HG03575 (cell line): Measurements from ENCODE around the gene ACE2.

Experiments
- ATAC-seq: cut with Tn5 transposase; IDR thresholded peaks from one replicate; pipeline ENCODE4 v1.9.1; 2021; ENCODE audit not compliant: unreplicated experiment, insufficient number of reproducible peaks, low FRiP score; ENCODE audit errors: extremely low read depth

ACE2 gene

DNA sequence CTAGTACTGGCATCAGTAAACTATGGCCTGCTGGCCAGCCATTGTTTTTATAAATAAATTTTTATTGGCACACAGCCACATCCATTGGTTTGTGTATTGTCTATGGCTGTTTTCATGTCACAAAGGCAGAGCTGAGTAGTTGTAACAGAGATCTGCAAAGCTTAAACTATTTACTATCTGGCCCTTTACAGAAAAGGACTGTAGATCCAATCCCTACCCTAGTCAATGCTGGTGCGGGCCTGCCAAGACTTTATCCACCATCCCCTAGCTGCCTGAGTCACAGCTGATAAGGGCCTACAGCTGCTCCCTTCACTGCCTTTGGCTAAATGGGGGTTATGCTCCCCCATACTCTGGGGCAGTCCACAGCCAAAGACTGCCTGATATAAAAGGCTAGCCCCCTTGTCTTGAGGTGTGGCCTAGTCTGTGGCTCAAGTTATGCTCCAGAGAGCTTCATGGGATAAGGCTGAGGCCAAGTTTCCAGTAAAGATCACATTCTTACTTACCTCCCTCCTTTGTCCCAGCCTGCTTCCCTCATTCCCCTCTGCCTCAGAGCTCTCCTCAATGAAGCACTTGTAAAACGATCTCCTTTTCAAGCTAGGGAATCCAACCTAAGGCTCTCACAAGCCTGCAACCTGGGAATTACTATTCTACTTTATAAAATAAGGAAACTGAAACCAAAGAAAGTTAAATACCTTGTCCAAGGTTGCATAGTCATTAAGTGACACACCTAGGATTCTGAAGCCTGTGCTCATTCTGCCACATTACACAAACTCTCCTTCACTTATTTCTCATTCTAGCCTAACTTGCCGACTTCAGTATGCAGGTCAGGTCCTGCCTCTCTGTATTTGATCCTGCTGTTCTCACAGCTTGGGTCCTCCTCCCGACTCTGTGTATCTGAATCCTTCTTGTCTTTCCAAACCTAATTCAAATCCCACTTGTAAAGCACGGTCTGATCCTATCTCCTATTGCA is 20.7 kb downstream of the ACE2 start:
- ATAC-seq, result no peak

DNA sequence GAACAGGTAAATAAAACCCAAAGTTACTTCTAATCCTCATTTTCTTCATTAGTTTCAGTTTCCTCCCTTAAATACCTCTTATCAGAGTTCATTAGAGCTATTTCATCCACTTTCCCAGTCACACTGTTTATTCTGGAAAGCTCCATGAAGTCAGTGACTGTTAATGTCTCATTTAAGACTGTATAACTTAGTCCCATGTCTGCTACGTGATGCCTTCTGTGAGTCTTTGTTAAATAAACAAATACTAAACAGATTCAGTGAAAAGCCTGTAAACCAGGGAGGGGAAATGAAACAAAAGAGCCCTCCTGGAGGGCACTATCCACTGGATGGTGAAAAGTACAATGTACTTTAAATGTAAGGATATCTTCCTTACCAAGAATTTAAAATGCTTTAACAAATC is 24.7 kb downstream of the ACE2 start:
- ATAC-seq, result no peak

DNA sequence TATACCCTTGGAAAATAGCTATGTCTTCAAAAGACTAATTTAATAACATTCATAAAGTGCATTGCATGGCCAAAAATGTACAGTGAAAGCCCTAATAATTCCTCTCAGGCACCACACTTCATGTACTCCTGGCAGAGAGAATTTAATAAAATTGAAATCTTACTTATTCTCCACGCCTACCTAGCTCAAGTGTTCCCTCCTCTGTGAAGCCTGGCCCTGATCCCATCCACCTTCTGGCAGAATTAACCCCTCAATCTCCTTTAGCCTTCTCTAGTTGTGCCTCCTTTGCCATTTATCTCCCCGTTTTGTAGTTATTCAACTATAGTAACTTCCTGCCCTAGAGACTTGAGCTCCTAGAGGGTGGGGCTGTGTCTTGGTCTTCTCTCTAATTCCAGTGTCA is 26.7 kb downstream of the ACE2 start:
- no peak for ATAC-seq

DNA sequence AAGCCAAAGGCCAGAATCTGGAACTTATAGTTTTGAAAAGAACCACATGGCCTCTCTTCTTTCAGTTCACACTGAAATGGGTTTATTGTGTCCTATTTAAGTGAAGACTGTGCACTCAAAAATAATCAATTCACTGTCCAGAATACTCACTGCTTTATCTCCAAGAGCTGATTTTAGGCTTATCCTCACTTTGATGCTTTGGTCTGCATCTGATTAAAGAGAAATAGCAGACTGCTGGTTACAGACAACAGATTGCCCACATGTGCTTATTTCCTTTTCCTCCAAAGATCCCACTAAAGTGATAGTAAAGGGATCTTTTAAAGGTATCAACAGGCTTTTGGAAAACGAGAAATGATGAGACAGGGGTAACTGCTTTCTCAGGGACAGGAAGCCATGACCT is 30.6 kb downstream of the ACE2 start:
- no peak for ATAC-seq

DNA sequence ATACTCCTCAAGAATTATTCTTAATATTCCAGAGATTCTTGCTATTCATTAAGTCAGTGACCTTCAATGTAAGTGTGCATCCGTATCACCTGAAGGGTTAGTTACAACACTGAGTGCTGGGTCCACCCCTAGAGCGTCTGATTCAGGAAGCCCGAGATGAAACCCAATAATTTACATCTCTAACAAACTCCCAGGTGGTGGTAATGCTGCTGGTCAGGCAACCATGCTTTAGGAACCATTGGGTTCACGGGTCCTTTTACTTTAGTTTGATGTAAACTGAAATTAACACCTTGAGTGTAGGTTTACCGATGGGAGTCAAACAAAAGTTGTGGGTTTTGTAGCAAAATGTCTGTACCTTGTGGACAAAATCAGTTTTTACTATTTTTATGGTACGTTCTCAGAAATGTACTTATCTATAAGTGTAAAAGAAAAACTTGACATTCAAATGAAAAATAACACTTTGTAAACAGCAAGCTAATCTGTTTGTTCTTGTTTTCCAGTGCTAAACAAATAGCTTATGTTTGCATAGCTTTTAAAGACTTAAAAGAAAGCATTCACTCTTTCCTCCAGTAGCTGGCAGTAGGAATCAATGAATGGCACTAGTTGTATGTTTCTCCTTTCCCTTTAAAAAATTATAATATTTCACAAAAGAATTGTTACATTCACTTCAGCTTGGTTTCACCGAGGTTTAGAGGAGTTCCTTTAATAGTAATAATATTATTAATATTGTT is 32.7 kb downstream of the ACE2 start:
- ATAC-seq, result no peak

DNA sequence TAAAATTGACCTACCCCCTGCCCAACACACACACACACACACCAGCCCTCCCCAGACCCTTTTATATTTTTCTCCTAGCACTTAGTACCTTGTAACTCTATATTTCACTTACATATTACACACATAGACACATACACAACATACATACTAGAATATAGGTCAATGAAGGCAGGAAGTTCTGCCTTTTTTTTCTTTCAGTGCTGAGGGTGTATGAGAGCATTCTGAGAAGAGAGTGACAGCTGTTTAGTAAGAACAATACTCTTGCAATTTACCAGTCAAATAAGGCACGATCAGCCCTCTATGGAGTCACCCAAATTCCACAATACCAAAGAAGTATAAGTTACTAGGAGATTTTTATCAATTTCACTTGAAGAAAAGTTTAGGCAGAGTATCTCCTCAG is 33.5 kb downstream of the ACE2 start:
- ATAC-seq, result no peak

DNA sequence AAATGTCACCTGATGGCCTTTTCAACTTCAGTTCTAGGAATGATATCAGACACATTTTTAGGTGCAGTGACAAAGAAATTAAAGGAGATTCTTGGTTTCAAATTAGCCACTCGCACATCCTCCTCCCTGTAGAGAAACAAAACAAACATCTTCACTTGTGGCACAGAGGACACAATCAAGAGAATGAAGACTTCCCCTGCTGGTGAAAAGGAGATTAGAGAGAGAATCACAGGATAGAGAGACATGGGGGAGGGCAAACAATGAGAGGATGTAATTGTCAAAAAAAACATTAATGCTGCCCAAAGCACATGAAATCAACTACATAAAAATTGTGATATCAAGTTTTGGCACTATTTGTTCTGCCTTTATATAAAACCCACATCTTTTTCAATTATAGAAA is 34.5 kb downstream of the ACE2 start:
- no peak for ATAC-seq

DNA sequence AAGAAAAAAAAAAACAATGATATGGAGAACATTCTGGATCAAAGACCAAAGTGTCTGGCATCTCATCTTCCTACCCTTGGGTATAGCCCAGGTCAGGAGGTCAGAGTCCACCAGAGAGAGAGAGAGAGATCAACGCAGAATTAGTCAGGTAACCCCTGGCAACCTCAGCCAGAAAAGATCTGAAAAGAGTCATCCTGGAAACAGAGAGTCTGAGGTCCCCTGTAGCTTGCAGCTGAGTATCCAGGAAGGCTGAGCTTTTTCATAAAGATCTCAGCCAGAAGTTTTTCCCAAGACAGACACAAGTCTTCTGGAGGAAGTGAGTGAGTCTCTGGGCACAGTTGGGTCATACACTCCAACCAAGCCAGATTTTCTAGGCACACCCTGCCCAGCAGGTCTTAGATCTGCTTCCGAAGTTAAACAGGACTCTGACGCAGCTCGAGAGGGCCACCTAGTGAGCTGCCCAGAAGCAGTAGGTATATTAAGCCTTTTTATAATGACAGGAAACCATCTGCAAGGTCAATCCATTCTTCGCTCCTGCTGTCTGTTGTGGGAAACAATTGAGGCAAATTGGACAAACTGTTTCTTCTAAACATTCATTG is 35.7 kb downstream of the ACE2 start:
- ATAC-seq, result no peak

DNA sequence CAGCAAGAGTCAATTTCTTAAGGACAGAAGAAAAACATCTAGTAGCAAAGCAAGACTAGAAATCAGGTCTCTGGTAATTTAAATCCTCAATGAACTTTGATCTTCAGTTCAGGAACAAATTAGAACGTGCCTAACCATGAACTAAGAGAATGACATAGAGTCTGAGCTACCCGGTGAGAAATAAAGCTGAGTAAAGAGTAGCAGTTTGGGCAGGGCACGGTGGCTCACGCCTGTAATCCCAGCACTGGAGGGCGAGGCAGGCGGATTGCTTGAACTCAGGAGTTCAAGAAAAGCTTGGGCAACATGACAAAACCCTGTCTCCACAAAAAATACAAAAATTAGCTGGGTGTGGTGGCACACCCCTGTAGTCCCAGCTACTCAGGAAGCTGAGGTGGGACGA is 37.7 kb downstream of the ACE2 start:
- ATAC-seq, result no peak

DNA sequence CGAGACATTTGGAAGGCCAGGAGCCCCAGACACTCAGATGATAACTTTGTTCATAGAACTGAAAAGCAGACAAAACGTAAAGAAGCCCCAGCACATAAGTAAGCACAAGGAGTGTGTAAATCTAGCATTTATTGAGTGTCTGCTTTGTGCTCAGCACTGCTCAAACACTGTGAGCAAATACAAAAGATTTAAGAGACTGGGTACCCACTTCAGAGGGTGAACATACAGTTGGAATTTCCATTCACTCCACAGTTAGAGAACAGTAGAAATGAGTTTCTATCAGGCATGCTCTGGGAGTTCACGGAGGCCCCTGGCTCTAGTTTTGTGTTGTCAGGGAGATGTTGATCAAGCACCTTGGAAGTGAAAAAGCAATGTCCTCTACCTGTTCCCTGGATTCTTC is 39.8 kb downstream of the ACE2 start:
- no peak for ATAC-seq

DNA sequence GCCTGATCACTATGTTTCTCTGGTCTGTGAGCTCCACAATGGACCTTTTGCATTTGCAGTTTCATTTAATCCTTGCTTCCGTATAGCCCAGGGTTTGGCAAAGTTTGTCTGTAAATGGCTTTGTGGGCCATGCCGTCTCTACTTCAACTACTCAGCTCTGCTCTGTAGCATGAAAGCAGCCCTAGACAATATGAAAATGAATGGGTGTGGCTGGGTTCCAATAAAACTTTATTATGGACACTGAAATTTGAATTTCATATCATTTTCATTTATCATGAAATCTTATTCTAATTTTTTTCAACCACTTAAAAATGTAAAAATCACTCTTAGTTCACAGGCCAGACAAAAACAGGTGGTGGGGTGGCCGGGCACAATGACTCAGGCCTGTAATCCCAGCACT is 41.5 kb downstream of the ACE2 start:
- no peak for ATAC-seq

DNA sequence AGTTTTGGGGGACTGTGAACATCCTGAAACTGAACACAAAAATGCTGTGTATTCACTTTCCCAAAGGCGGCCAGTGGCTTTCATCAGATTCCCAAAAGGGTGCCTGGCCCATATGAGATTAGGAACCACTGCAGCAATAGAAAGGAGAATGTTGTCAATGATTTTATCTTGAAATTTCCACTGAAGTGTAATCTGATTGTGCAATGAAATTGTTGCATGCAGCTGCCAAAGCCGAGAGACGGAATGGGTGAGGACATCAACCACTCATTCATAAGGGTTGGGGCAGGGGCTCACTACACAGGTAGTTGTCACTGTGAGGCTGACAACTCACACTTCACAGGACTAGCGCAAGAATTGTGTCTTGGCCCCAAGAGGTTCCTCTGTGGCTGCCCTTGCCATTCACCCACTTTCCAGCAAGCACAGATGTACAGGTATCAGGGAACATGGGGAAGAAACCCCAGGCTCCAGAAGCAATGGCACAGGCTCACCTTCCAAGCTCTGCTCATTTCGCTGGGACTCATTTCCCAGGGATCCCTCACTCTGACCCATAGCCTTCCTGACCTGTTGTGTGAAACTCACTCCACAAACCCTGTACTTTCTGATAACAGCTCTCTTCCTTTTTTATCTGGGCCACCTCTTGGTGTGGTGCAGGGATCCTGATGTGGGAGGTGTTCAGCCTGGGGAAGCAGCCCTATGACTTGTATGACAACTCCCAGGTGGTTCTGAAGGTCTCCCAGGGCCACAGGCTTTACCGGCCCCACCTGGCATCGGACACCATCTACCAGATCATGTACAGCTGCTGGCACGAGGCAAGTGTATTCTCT is 51.4 kb downstream of the ACE2 start:
- no peak for ATAC-seq

DNA sequence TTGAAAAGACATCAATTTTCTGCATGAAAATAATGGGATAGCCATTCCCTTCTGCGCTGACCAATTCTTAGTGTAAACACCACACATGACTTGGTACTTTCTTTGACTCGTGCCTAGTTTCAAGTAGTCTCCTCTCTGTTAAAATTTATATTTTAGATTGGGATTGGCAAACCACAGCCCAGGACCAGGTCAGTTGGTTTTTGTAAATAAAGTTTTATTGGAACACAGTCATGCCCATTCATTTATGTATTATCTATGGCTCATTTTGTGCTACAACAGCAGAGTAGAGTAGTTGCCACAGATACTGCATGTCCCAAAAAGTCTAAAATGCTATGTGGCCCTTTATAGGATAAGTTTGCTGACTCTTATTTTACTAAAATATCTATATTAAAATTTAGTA is 53.4 kb downstream of the ACE2 start:
- ATAC-seq, result no peak

DNA sequence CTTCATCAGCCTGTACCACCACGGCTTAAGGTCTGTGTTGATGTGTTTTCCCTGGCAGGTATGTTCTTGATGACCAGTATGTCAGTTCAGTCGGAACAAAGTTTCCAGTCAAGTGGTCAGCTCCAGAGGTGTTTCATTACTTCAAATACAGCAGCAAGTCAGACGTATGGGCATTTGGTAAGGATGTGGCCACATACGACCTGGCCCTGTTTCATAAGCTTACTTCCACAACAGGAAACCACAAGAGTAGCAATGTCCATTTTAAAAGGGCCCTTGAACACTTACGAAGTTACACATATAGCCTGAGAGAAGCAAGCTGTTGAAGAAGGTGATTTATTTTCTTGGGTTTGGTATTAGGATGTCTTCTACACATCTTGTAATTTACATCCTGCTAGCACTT is 54.0 kb downstream of the ACE2 start:
- ATAC-seq, result no peak

DNA sequence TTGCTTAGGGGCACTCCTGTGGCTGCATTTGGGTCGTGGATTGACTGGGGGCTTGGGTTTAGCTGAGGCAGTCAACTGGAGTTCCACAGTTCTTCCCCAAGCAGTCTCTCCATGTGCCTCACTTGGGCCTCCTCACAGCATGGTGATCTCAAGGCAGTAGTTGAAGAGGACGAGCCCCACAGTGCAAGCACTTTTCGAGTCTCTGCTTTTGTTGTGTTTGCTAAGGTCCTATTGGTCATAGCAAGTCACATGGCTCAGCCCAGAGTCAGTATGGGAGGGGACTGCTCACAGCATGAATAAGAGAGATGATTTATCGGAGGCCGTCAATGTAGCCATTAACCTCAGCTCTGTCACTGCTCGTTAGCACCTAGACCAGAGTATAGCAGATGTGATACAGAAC is 70.4 kb downstream of the ACE2 start:
- no peak for ATAC-seq

DNA sequence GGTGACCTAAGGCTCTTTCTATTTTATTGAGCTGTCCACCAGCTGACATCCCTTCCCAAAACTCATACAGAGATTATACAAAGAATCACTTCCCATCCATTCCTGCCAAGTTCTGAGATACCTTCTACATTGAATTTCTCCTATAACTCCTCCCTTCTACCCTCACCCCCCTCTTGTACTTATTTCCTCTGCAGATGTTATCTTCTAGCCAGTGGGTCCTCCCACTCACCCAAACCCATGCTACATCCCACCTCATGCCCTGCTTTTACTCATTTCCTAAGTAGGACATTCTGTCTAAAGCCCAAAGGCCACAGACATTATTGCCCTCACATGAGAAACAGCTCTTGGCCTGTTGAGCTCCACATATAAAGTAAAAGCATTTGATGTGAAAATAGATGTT is 71.6 kb downstream of the ACE2 start:
- ATAC-seq, result no peak

DNA sequence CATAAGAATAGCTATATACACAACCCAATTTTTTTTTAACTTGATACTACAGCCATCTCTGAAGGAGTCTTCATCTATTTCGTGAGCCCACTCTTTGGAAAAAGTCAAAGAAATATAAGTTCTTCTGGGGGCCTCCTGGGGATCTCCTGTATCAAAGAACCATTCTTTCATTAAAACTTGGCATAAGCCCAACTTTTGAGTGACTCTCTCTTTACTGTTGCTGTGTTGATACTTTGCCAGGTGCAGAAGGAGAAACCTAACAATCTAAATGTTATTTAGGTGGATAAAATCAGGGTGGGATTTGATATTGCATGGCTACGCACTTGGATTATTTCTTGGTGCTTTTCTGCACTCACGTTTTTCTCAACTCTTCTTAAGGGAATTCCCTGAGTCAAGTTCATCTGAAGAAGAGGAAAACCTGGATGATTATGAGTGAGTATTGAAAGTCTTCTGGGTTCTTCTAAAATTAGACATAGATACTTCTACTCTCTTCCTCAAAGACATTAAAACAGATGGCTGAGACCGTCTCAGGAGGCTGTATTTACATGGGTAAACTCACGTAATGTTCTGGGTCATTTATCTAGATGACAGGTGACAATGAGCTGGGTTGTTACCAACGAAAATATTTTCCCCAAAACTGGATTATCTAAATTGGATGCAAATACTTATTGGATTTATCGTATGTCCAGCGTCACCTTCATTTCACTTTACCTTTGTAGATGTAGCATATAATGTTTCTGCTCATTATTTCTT is 74.9 kb downstream of the ACE2 start:
- no peak for ATAC-seq

DNA sequence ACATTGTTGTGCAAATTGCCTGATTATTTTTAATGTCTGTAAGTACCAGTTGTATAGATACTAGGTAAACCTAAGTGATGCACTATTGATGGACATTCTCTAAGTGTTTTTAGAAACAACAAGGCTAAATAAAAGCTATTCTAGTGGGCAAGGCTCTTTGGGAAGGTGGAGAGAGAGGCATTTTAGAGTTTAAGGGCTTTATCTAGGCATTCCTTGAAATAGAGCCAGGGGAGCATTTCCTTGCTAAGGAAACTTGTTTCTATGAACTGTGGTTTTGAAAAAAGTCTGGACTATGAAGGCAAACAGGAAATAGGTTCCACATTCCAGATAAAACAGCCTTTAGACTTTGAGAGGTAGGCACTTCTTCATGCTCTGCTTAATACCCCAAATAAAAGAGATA is 76.3 kb downstream of the ACE2 start:
- no peak for ATAC-seq

DNA sequence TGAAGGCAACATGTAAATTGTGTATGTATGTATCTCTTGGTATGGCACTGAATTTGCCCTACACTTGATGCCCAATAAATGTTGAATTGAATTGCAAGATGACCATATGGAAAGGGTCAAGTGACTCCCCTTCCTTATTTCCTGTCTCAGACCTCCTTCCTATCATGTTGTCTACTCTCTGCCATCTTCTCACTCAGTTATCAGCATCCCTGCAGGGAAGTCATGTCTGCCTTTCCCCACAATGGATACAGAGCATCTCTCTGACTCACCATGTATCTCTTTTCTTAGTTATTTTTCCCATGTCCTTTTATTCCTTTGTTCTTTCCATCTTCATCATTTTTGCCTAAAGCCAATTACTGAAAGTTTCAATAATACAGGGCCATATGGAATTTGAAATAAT is 77.7 kb downstream of the ACE2 start:
- ATAC-seq, result no peak
